ENCODE results near the gene ST3GAL4. TPM values are rescaled to one million over a fixed set of nuclear protein-coding genes. Genes with fewer than 3 reads are reported as not detected.

Gene ST3GAL4
- total and polyA plus RNA-seq, 8 donors = 9.9 to 31.0 (median 15.7) TPM; not detected in 1

- 32 to 62% (median 40%) methylated on average over 5 of the region's 5 CpGs for WGBS, 5 donors
- H3K4me3 ChIP-seq = no peak overlapping the region
- no peak for TF ChIP-seq POLR2AphosphoS5 (IDR thresholded peaks at IDR 0.05)
- no peak for TF ChIP-seq EP300 (IDR thresholded peaks at IDR 0.05)
- TF ChIP-seq POLR2A (IDR thresholded peaks at IDR 0.05) = no peak
- TF ChIP-seq CTCF (IDR thresholded peaks at IDR 0.05) = no peak
- peak overlapping the region; percentile 42 to 90 (median 78) for H3K27ac ChIP-seq
- peaks cover 2 to 15% (median 12%) of the 10 kb centered on the region in 4 donors for H3K36me3 ChIP-seq
- intact Hi-C loops (cut with DNase I; ENCODE audit: low total_unique reads) = loop anchor here (10.0 kb wide), 1 partner anchor 100 kb away; no protein-coding TSS in a partner anchor
- no peak for DNase-seq
- H3K27me3 ChIP-seq = no peaks in the 10 kb centered on the region
- no peaks in the 10 kb centered on the region for H3K9me3 ChIP-seq
- peaks cover 22 to 60% (median 42%) of the 10 kb centered on the region in 4 donors for H3K4me1 ChIP-seq
Measured at GRCh38 chr11:126414615-126415014, 59.1 kb downstream of the ST3GAL4 start.

- Histone ChIP-seq H3K4me3 (no peak overlapping the region), H3K27ac (peak overlapping the region; percentile 49 to 90 (median 78)), H3K9me3 (no peaks in the 10 kb centered on the region), H3K4me1 (peaks cover 22 to 62% (median 44%) of the 10 kb centered on the region in 4 donors), H3K27me3 (no peaks in the 10 kb centered on the region), H3K36me3 (peaks cover 0 to 15% (median 10%) of the 10 kb centered on the region in 4 donors)
- TF ChIP-seq POLR2AphosphoS5 (IDR thresholded peaks at IDR 0.05) = peak; percentile 70 to 76 (median 74)
- TF ChIP-seq EP300 (IDR thresholded peaks at IDR 0.05) = no peak
- TF ChIP-seq POLR2A (IDR thresholded peaks at IDR 0.05) = no peak
- peak; percentile 60 to 93 for DNase-seq
- intact Hi-C loops (cut with DNase I; ENCODE audit: low total_unique reads) = loop anchor here (10.0 kb wide), 1 partner anchor 100 kb away; no protein-coding TSS in a partner anchor
- whole genome bisulfite sequencing, 5 donors = 29 to 71% (median 52%) methylated on average over 7 of the region's 7 CpGs
Measured at GRCh38 chr11:126415128-126415527, 59.6 kb downstream of the ST3GAL4 start.

GRCh38 chr11:126415669-126416420 is 60.4 kb downstream of the ST3GAL4 start:
- Histone ChIP-seq H3K27me3 (no peaks in the 10 kb centered on the region), H3K9me3 (no peaks in the 10 kb centered on the region), H3K27ac (peak overlapping the region; percentile 49 to 90 (median 78)), H3K4me3 (peak overlapping the region; percentile 48 to 54 (median 50)), H3K36me3 (peaks cover 0 to 15% (median 9%) of the 10 kb centered on the region in 4 donors), H3K4me1 (peaks cover 22 to 62% (median 45%) of the 10 kb centered on the region in 4 donors)
- intact Hi-C loops (cut with DNase I; ENCODE audit: low total_unique reads) = loop anchor here (10.0 kb wide), 1 partner anchor 101 kb away; no protein-coding TSS in a partner anchor
- WGBS, 5 donors = 62 to 72% (median 66%) methylated on average over 13 to 19 of the region's 19 CpGs
- peak in 2 of 3 donors; percentile 13 to 59 for TF ChIP-seq POLR2AphosphoS5 (IDR thresholded peaks at IDR 0.05)
- no peak for TF ChIP-seq CTCF (IDR thresholded peaks at IDR 0.05)
- DNase-seq = peak; percentile 49 to 93

DNA sequence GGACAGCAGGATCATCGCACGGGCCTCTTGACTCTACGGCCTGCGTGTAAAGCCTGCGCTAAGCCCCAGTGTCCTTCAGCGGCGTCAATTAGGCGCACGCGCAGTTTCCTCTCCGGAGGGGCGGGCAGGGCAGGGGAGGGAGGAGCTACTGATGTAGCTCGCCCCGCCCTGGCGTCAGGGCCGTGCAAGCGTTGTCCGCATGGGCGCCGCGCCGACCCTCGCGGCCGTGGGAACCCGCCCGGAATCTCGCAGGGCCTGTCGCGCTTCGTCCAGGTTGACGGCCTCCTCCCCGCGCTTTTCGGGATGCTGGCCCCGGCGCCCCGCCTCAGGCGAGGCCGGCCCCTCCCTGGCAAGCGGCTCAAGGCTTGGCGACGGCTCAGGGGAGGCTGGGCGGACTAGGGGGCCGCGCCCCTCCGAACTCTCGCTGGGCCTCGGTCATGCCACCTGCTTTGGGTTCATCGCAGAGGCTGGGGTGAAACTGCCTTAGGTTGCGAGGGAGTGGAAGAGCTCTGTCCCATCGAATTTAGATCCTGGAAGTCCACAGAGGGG is 61.1 kb downstream of the ST3GAL4 start:
- Histone ChIP-seq H3K27ac (peak overlapping the region; percentile 62 to 90 (median 78)), H3K27me3 (no peaks in the 10 kb centered on the region), H3K4me3 (peak overlapping the region; percentile 48 to 54 (median 50)), H3K36me3 (peaks cover 0 to 15% (median 9%) of the 10 kb centered on the region in 4 donors), H3K9me3 (no peaks in the 10 kb centered on the region), H3K4me1 (peaks cover 28 to 62% (median 49%) of the 10 kb centered on the region in 4 donors)
- peak; percentile 88 to 96 for DNase-seq
- WGBS, 5 donors = 2 to 14% (median 3%) methylated on average over 4 to 52 of the region's 52 CpGs
- TF ChIP-seq CTCF (IDR thresholded peaks at IDR 0.05) (no peak), POLR2A (IDR thresholded peaks at IDR 0.05) (no peak), POLR2AphosphoS5 (IDR thresholded peaks at IDR 0.05) (peak; percentile 22 to 63 (median 29))
- intact Hi-C loops (cut with DNase I; ENCODE audit: low total_unique reads) = loop anchor here (10.0 kb wide), 1 partner anchor 102 kb away; no protein-coding TSS in a partner anchor
